Immature natural killer cell (primary cell): Measurements from ENCODE around the gene LAMB1. TPM values are rescaled to one million over a fixed set of nuclear protein-coding genes. Genes with fewer than 3 reads are reported as not detected.
"Not testable (repeated sequence)": the region's sequence is repeated elsewhere in the genome, so short reads cannot be mapped to it uniquely, and the experiment has no call there.

Source experiments
- DNase-seq, 3 donors: peaks; one replicate each; pipeline ENCODE4 v3.0.0; 2022; ENCODE audit warnings: mixed read lengths in 1 of 3
- H3K27ac Mint-ChIP-seq, 6 donors: one replicate each; pipeline ENCODE4 v1.8.0; 2020; ENCODE audit warnings: mixed read lengths in 6 of 6, mild to moderate bottlenecking in 5 of 6, inconsistent platforms in 4 of 6, moderate library complexity in 3 of 6
- H3K27me3 Mint-ChIP-seq, 3 donors: one replicate each; pipeline ENCODE4 v1.8.0; 2020 to 2021; ENCODE audit warnings: low read depth in 3 of 3, mild to moderate bottlenecking in 3 of 3, mixed read lengths in 3 of 3, moderate library complexity in 3 of 3, inconsistent platforms in 1 of 3
- H3K36me3 Mint-ChIP-seq, 3 donors: one replicate each; pipeline ENCODE4 v1.8.0; 2020; ENCODE audit warnings: mixed read lengths in 3 of 3, inconsistent platforms in 2 of 3, mild to moderate bottlenecking in 2 of 3
- H3K4me1 Mint-ChIP-seq, 2 donors: one replicate each; pipeline ENCODE4 v1.8.0; 2020; ENCODE audit warnings: inconsistent platforms in 2 of 2, mild to moderate bottlenecking in 2 of 2, mixed read lengths in 2 of 2, moderate library complexity in 1 of 2
- H3K4me3 Mint-ChIP-seq, 5 donors: one replicate each; pipeline ENCODE4 v1.8.0; 2020; ENCODE audit warnings: mild to moderate bottlenecking in 5 of 5, mixed read lengths in 5 of 5, inconsistent platforms in 3 of 5, moderate library complexity in 3 of 5
- H3K9me3 Mint-ChIP-seq, 6 donors: one replicate each; pipeline ENCODE4 v1.8.0; 2020; ENCODE audit warnings: mild to moderate bottlenecking in 6 of 6, mixed read lengths in 6 of 6, inconsistent platforms in 4 of 6, moderate library complexity in 3 of 6
- polyA plus RNA-seq, 3 donors: library from polyadenylated mRNA; unstranded; fragments of 300-500 nt; fragmentation: Illumina TruSeq; gene quantifications; one replicate each; pipeline ENCODE4 v1.2.3, GENCODE V29; 2021

Gene LAMB1
- polyA plus RNA-seq, 3 donors from 2014 or later = 0.77 TPM; not detected in 2

DNA sequence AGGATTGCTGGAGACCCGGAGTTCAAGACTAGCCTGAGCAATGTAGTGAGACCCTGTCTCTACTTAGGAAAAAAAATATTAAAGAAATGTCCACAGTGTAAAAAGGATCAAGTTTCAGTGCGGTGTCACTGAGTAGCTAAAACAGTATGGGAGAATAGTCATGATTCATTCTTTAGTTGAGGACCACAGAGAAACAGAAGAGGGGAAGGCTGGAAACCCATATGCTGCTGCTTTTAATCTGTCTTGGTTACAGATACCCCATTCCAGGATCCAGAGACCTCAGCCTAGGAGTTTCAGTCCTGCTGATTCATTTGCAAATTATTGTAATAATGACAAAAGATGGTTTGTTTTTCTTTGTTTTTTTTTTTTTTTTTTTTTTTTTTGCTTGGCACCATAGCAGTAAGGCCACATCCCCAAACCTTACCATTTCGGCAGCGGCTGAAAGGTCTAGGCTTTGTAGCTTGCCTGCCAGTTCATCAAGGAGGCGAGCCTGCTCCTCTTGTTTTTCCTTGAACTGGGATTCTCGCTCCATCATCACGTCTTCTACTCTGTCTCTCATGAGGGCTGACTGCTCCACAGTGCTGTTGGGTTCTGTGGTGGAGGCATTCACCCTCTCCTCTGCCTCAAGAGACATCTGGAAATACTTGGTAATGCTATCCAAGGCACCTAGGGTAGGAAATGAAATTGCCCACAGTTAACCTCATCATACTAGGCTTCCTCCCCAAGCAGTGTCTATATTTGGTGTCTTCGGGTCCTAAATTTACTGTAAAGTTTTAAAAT, 67.8 kb downstream of the LAMB1 start:
- H3K27ac Mint-ChIP-seq = no peak overlapping the region
- no peaks in the 10 kb centered on the region for H3K9me3 Mint-ChIP-seq
- peaks cover 0 to 2% (median 0%) of the 10 kb centered on the region in 3 donors for H3K27me3 Mint-ChIP-seq
- peaks cover 0 to 3% (median 0%) of the 10 kb centered on the region in 3 donors for H3K36me3 Mint-ChIP-seq
- H3K4me3 Mint-ChIP-seq = no peak overlapping the region
- no peaks in the 10 kb centered on the region for H3K4me1 Mint-ChIP-seq
- DNase-seq = no peak

DNA sequence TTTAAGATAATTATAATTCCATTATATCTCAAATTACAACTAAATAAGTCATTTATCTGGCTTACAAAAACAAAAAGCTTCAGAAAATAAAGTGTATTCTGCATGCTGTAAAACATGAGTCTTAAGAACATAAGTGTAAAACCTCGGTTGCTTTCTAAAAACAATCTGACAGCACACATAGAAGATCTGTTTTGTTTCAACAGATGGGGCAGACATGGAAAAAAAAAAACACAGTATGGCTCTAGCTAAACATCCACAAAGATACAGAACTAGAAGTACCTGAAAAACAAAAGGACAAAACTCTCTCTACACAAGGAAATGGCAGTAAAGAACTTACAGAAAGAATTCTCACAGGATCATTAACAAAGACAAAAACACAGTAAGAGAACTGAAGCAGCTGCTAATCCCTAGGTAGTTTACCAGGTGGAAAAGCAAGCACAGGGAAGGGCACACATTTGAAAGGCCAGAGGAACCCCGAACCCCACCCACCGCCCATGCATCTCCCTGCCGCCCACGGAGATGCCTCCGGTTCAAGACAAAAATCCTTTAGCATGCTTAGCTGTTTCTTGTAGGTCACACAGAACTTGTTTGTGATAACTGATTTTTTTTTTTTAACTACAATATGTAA, 69.5 kb downstream of the LAMB1 start:
- peak overlapping the region in 1 of 6 donors; percentile 23 for H3K27ac Mint-ChIP-seq
- no peaks in the 10 kb centered on the region for H3K4me1 Mint-ChIP-seq

DNA sequence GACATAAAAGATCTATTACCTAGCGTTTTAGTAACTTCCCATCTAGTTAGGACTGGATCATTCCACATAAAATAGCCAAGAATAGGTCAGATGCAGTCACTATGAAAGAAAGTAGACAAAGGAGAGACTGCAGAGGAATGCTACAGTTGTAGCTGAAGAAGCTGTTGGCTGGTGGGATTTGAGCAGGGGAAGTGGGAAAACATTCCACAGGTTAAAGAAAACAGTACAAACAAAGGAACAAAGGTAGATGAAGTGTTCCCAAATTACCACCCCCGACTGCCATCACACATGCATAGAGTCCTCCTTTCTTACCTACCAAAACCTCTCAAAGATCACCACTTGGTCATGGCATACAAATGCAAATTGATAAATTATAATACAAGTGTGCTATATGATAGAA, 70.2 kb downstream of the LAMB1 start:
- peaks cover 0 to 10% (median 7%) of the 10 kb centered on the region in 3 donors for H3K36me3 Mint-ChIP-seq
- H3K4me1 Mint-ChIP-seq = no peaks in the 10 kb centered on the region
- no peaks in the 10 kb centered on the region for H3K9me3 Mint-ChIP-seq
- no peak for DNase-seq
- no peak overlapping the region for H3K4me3 Mint-ChIP-seq
- H3K27me3 Mint-ChIP-seq = no peaks in the 10 kb centered on the region
- peak overlapping the region in 1 of 6 donors; percentile 74 for H3K27ac Mint-ChIP-seq

More for the DNA sequence above, 69.5 kb downstream of the LAMB1 start:
- no peaks in the 10 kb centered on the region for H3K27me3 Mint-ChIP-seq
- no peaks in the 10 kb centered on the region for H3K9me3 Mint-ChIP-seq
- no peak for DNase-seq
- H3K36me3 Mint-ChIP-seq = peaks cover 0 to 10% (median 7%) of the 10 kb centered on the region in 3 donors
- H3K4me3 Mint-ChIP-seq = no peak overlapping the region

DNA sequence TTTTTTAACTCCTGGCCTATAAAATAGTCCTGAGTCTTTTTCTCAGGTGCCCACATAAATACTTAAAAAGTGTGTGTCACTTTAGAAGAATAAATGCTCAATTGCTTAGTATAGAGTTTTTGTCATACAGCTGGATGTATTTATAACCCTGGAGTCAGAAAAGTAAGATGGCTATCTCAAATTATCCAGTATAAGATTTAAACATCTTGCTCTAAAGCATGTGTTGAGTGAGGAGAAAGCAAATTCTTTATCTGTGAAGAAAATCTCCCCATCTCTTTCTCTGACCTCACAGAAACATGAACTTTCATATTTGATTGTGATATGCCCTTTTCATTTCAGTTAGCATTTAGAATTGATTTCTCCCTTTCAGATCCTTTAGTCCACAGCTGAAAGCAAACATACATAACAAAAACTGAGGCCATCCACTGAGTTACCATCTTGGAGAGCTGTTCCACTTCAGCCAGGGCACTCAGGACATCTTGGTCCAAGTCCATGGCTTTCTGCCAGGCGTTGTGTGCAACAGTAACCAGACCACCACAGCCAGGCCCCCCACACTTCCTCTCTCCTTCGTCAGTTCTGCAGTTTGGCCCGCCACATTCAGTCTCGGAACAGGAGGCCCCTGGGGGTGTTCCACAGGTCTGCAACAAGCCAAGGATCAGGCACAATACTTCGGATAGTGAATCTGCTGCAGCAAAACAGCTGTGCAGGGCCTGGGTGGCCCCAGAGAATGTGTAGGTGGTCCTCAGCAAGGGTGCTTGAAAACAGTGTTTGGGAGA, 71.0 kb downstream of the LAMB1 start:
- Mint-ChIP-seq H3K27ac (peak overlapping the region in 1 of 6 donors; percentile 28), H3K4me1 (no peaks in the 10 kb centered on the region), H3K27me3 (no peaks in the 10 kb centered on the region), H3K4me3 (no peak overlapping the region), H3K36me3 (peaks cover 0 to 13% (median 7%) of the 10 kb centered on the region in 3 donors), H3K9me3 (no peaks in the 10 kb centered on the region)
- DNase-seq = no peak

DNA sequence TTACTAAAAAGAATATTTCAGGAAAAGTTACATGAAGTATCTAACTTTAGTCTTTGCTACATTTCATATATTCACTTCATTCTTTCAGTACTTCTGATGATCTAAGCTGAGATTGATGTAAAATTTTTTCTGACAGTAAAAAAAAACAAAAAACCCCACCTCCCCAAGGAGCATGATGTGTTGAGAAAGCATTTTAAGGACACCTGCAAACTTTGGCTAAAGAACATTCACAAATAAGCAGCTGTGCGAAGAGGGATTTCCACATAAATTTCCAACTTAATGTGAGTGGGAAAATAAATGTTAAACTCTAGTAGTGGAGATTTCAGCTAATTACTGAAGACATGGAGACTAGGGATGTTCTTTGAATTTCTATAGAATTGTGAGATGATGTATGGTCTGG, 76.5 kb downstream of the LAMB1 start:
- peaks cover 31 to 43% of the 10 kb centered on the region in 2 donors for H3K4me1 Mint-ChIP-seq
- no peak overlapping the region for H3K4me3 Mint-ChIP-seq
- no peak for DNase-seq
- H3K9me3 Mint-ChIP-seq = no peaks in the 10 kb centered on the region
- H3K27ac Mint-ChIP-seq = peak overlapping the region in 1 of 6 donors; percentile 56
- no peaks in the 10 kb centered on the region for H3K27me3 Mint-ChIP-seq
- peaks cover 0 to 33% (median 24%) of the 10 kb centered on the region in 3 donors for H3K36me3 Mint-ChIP-seq

DNA sequence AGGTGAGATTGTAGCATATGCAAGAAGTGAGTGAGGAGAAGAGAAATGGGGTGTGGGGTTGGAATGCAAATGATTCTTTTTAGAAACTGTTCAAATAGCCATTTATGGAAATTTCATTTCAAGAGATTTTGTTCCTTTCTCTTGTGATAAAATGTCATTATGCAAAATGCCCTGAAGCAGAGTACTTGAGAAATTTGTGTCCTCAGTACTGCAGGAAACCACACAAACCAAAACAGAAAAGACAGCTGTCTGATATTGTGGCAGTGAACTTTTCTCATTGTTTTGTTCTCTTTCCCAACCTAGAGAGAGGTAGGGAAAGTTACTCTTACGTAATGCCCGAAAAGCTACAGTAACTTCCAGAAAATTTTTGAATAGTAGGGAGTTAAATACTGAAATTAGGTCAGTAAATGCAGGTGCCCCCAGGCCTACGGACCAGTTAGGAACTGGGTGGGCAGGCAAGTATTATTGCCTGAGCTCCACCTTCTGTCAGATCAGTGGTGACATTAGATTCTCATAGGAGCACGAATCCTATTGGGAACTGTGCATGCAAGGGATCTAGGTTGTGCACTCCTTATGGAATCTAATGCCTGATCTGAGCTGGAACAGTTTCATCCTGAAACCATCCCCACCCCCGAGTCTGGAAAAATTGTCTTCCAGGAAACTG, 78.0 kb downstream of the LAMB1 start:
- Mint-ChIP-seq H3K27ac (peak overlapping the region; percentile 0 to 61 (median 12)), H3K9me3 (no peaks in the 10 kb centered on the region), H3K27me3 (no peaks in the 10 kb centered on the region), H3K36me3 (peaks cover 10 to 43% (median 36%) of the 10 kb centered on the region in 3 donors), H3K4me1 (peaks cover 33 to 49% of the 10 kb centered on the region in 2 donors), H3K4me3 (peak overlapping the region in 3 of 5 donors; percentile 1 to 36 (median 15))
- DNase-seq = peak in 2 of 3 donors; percentile 0 to 1

DNA sequence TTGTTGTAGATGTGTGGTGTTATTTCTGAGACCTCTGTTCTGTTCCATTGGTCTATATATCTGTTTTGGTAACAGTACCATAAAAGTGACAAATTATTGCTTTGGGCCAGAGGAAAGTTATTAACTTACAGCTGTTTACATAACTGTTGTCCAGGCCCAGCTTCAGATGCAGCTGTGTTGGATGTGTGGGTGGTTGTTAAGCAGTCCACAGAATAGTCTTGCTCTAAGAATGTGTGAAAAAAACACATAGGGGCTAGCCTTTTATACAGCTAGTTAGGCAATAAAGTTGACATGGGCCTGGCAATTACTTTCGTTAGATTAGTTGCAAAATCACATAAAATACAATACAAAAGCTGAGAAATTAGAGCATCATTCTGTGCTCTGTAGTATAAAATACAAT, 80.1 kb downstream of the LAMB1 start:
- no peak overlapping the region for H3K4me3 Mint-ChIP-seq
- no peaks in the 10 kb centered on the region for H3K27me3 Mint-ChIP-seq
- H3K27ac Mint-ChIP-seq = peak overlapping the region in 1 of 6 donors; percentile 15
- H3K9me3 Mint-ChIP-seq = no peaks in the 10 kb centered on the region
- no peak for DNase-seq
- peaks cover 33 to 49% of the 10 kb centered on the region in 2 donors for H3K4me1 Mint-ChIP-seq
- peaks cover 23 to 54% (median 40%) of the 10 kb centered on the region in 3 donors for H3K36me3 Mint-ChIP-seq

DNA sequence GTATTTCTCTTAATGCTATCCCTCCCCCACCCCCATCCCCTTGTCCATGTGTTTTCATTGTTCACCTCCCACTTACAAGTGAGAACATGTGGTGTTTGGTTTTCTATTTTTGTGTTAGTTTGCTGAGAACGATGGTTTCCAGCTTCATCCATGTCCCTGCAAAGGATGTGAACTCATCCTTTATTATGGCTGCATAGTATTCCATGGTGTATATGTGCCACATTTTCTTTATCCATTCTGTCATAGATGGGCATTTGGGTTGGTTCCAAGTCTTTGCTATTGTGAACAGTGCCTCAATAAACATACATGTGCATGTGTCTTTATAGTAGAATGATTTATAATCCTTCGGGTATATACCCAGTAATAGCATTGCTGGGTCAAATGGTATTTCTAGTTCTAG, 81.1 kb downstream of the LAMB1 start:
- not testable (repeated sequence) for H3K27ac Mint-ChIP-seq
- Mint-ChIP-seq H3K36me3 (peaks cover 32 to 61% (median 40%) of the 10 kb centered on the region in 3 donors), H3K4me1 (peaks cover 33 to 49% of the 10 kb centered on the region in 2 donors)

DNA sequence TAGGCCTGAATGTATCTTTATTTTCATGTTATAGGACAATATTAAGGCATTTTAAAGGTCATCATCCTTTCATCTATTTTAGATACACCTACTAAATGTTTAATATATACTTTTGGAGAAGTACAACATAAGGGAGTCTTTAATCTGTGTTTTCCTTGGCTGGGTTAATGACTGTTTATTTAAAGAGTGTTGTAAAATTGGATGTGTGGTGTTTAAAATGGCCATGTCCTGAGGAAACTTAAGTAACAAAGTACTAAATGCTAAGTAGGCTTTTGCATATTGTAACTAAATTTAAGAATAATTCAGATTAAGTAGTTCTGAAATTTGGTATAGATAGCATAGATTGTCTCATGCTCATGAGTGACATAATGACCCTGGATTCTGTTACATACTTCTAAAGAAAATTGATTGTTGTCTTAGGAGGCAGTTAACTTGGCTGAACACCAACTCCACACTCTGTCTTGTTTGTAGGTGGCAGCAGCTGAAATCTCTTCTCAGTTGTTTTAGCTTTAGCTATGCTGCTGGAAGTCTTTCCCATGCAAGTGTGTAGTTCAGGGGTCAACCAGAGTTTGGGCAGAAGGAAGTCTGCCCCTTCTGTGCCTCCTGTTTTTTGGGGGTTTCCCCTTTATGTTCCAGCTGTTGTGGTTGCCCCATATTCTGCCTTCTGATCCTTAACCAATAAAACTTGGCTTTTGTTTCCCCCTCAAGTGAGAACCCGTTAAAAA, 82.8 kb downstream of the LAMB1 start:
- H3K36me3 Mint-ChIP-seq = peaks cover 36 to 56% (median 39%) of the 10 kb centered on the region in 3 donors

More for the DNA sequence above, 81.1 kb downstream of the LAMB1 start:
- H3K9me3 Mint-ChIP-seq, H3K27me3 Mint-ChIP-seq, DNase-seq, H3K4me3 Mint-ChIP-seq: not testable (repeated sequence)

DNA sequence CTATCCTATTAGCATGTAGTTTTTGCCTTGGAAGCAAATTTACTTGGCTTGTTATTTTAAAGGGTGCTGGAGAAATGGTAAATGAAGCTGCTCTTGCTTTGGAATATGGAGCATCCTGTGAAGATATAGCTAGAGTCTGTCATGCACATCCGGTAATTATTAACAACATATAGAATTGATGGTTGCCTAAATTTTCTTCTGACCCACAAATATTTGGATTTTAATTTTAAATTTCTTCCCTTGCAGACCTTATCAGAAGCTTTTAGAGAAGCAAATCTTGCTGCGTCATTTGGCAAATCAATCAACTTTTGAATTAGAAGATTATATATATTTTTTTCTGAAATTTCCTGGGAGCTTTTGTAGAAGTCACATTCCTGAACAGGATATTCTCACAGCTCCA, 84.0 kb downstream of the LAMB1 start:
- no peak for DNase-seq
- Mint-ChIP-seq H3K4me1 (peaks cover 16 to 37% of the 10 kb centered on the region in 2 donors), H3K4me3 (no peak overlapping the region), H3K27ac (no peak overlapping the region), H3K9me3 (no peaks in the 10 kb centered on the region), H3K36me3 (peaks cover 41 to 64% (median 43%) of the 10 kb centered on the region in 3 donors), H3K27me3 (no peaks in the 10 kb centered on the region)

More for the DNA sequence above, 82.8 kb downstream of the LAMB1 start:
- no peaks in the 10 kb centered on the region for H3K27me3 Mint-ChIP-seq
- H3K27ac Mint-ChIP-seq = peak overlapping the region in 3 of 6 donors; percentile 14 to 54 (median 40)
- no peak for DNase-seq
- no peaks in the 10 kb centered on the region for H3K9me3 Mint-ChIP-seq
- peaks cover 26 to 39% of the 10 kb centered on the region in 2 donors for H3K4me1 Mint-ChIP-seq
- H3K4me3 Mint-ChIP-seq = no peak overlapping the region

DNA sequence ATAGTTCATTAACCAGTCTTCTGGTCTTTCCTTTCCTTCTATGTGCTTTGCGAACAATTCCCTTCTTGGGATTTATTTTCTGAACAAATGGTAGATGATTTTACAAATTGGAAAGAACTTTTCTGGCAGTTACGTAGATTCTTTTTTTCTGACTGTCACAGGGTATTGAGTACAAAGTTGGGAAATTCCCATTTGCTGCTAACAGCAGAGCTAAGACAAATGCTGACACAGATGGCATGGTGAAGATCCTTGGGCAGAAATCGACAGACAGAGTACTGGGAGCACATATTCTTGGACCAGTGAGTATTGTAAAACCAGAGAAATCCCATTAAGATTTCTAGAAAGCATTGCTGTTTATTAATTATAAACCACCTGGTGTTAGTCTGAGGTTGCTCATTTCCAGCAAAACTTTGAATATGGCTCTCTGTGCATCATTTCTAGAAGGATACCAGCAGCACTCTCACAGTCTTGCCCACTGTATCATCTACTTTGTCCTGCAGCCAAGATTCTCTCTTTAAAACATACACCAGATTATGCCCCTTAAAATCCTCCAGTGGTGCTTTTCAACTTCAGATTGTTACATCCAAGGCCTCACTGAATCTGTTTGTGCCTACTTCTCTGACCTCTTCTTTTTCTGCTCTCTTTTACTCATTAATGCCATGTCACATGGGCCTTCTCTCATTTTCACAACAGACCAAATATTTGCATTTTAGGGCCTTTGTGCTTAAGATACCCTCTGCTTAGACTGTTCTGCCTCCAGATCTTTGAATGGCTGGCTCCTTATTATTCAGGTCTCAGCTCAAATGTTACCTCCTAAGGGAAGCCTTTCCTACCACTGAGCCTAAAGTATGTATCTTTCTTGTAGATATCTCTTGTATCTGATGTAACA, 85.0 kb downstream of the LAMB1 start:
- Mint-ChIP-seq H3K36me3 (peaks cover 43 to 72% (median 49%) of the 10 kb centered on the region in 3 donors), H3K4me3 (no peak overlapping the region), H3K27me3 (no peaks in the 10 kb centered on the region), H3K27ac (peak overlapping the region in 3 of 6 donors; percentile 23 to 46 (median 24)), H3K4me1 (peaks cover 17 to 37% of the 10 kb centered on the region in 2 donors), H3K9me3 (no peaks in the 10 kb centered on the region)
- no peak for DNase-seq

DNA sequence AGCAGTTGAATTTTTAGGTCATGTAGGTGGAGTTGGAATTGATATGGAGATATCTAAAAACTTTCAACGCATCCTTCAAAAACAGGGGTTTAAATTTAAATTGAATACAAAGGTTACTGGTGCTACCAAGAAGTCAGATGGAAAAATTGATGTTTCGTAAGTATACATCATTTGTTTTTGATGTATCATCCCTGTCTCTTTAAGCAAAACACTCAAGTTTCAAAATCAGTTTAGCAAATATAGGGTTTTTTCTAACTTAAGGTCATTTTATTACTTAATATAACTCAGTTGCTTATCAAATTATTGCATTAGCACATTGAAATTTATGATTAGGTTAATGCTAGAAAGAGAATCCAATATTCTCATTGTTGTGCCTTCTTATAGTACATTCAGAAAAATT, 87.4 kb downstream of the LAMB1 start:
- DNase-seq = no peak
- peaks cover 0 to 2% (median 0%) of the 10 kb centered on the region in 3 donors for H3K27me3 Mint-ChIP-seq
- peaks cover 42 to 79% (median 59%) of the 10 kb centered on the region in 3 donors for H3K36me3 Mint-ChIP-seq
- no peak overlapping the region for H3K4me3 Mint-ChIP-seq
- H3K27ac Mint-ChIP-seq = no peak overlapping the region
- H3K9me3 Mint-ChIP-seq = no peaks in the 10 kb centered on the region
- peaks cover 8 to 45% of the 10 kb centered on the region in 2 donors for H3K4me1 Mint-ChIP-seq
